ENCODE measurements around the gene NTRK3.

DNA sequence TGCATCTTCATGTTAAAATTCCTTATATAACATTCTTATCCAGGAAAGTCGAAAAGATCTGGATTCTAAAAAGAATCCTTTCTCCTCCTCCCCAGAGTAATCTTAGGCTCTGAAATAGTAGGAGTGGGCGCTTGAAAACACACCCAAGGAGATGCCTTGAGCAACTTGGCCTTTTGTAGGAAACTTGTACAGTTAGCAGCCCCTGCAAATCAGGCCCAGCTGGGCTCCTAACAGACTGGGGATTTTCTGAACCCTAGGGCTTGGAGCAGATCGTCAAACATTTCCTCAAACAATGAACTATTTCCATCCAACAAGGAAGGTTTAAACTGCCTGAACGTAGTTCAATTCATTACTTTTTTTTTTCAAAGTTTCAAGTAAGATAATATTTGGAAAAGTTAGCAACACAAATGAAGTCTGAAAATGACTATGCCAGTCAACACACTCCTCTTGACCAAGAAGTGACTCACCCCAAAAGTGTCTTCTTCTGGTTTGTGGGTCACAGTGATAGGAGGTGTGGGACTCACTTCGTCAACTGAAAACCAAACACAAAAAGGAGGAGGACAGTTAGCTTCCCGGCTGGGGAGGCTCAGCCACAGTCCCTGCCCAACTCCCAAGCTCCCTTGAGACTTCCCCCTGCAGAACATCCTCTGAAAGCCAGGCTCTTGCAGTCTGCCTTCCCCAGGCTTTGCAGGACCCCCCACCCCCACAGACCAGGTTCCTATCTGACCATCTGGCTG is 129.7 kb downstream of the NTRK3 start:
- TF ChIP-seq, protein P1, sequence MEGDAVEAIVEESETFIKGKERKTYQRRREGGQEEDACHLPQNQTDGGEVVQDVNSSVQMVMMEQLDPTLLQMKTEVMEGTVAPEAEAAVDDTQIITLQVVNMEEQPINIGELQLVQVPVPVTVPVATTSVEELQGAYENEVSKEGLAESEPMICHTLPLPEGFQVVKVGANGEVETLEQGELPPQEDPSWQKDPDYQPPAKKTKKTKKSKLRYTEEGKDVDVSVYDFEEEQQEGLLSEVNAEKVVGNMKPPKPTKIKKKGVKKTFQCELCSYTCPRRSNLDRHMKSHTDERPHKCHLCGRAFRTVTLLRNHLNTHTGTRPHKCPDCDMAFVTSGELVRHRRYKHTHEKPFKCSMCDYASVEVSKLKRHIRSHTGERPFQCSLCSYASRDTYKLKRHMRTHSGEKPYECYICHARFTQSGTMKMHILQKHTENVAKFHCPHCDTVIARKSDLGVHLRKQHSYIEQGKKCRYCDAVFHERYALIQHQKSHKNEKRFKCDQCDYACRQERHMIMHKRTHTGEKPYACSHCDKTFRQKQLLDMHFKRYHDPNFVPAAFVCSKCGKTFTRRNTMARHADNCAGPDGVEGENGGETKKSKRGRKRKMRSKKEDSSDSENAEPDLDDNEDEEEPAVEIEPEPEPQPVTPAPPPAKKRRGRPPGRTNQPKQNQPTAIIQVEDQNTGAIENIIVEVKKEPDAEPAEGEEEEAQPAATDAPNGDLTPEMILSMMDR (conservative IDR thresholded peaks at IDR 0.05), result no peak
- TF ChIP-seq EZH2 (IDR thresholded peaks at IDR 0.05; ENCODE audit: low read depth), result no peak

Data from PC-9 (cell line).